CD14-positive monocyte (primary cell): ENCODE data around the gene WDFY4. TPM values are rescaled to one million over a fixed set of nuclear protein-coding genes. Genes with fewer than 3 reads are reported as not detected.

Source experiments
- DNase-seq, 3 donors: peaks; one replicate each; pipeline ENCODE4 v3.0.0-alpha.2; 2011 to 2022
- H2AFZ ChIP-seq: 2 replicates; pipeline ENCODE4 v1.6.0; 2012; ENCODE audit warnings: mild to moderate bottlenecking, low read depth, low read length, inconsistent platforms; ENCODE audit not compliant: insufficient read depth, poor library complexity, severe bottlenecking
- H3K27ac ChIP-seq, 2 donors: 1 replicate in 1 of 2; 2 replicates in 1 of 2; pipeline ENCODE4 v1.5.1; 2012 to 2013; ENCODE audit warnings: low read length in 2 of 2, control low read depth in 1 of 2, inconsistent platforms in 1 of 2, low read depth in 1 of 2, mild to moderate bottlenecking in 1 of 2
- H3K27me3 ChIP-seq, 2 donors: one replicate each; pipeline versions ENCODE4 v1.6.0 to v1.6.1; 2011 to 2013; ENCODE audit warnings: low read length in 2 of 2; ENCODE audit not compliant: control insufficient read depth in 2 of 2, insufficient read depth in 2 of 2
- H3K36me3 ChIP-seq, 2 donors: replicated peaks in 1 of 2; 1 replicate in 1 of 2; 2 replicates in 1 of 2; pipeline versions ENCODE4 v1.5.1 to v1.6.1; 2012 to 2013; ENCODE audit warnings: low read length in 2 of 2, control low read depth in 1 of 2, inconsistent platforms in 1 of 2, mild to moderate bottlenecking in 1 of 2; ENCODE audit not compliant: insufficient read depth in 2 of 2, control insufficient read depth in 1 of 2
- H3K4me1 ChIP-seq, 2 donors: 1 replicate in 1 of 2; 2 replicates in 1 of 2; pipeline versions ENCODE4 v1.5.1 to v1.6.1; 2012 to 2013; ENCODE audit warnings: low read length in 2 of 2, control low read depth in 1 of 2, inconsistent platforms in 1 of 2, mild to moderate bottlenecking in 1 of 2, moderate library complexity in 1 of 2; ENCODE audit not compliant: insufficient read depth in 2 of 2, control insufficient read depth in 1 of 2
- H3K4me2 ChIP-seq: replicated peaks from 2 replicates; pipeline ENCODE3; 2012; ENCODE audit warnings: low read length, moderate library complexity, mild to moderate bottlenecking; ENCODE audit not compliant: poor library complexity, severe bottlenecking; ENCODE audit errors: extremely low read depth
- H3K4me3 ChIP-seq, 3 experiments: fragments of 200-600 bp in 1 of 3; sonication (generic) in 1 of 3; replicated peaks in 1 of 3; 1 replicate in 2 of 3; 2 replicates in 1 of 3; pipeline ENCODE4 v1.5.1; 2011 to 2013; ENCODE audit warnings: low read length in 3 of 3, mild to moderate bottlenecking in 3 of 3, control low read depth in 2 of 3, low read depth in 2 of 3, inconsistent platforms in 1 of 3, moderate library complexity in 1 of 3
- H3K79me2 ChIP-seq: 2 replicates; pipeline ENCODE4 v1.6.0; 2012; ENCODE audit warnings: mild to moderate bottlenecking, control low read depth, inconsistent platforms, low read length, moderate library complexity; ENCODE audit not compliant: insufficient read depth
- H3K9ac ChIP-seq: 2 replicates; pipeline ENCODE4 v1.6.0; 2017; ENCODE audit warnings: low read length, mild to moderate bottlenecking; ENCODE audit not compliant: insufficient read depth, poor library complexity, severe bottlenecking
- H3K9me3 ChIP-seq, 2 donors: replicated peaks in 1 of 2; 1 replicate in 1 of 2; 2 replicates in 1 of 2; pipeline versions ENCODE4 v1.5.1 to v1.6.1; 2012 to 2013; ENCODE audit warnings: low read length in 2 of 2, control low read depth in 1 of 2; ENCODE audit not compliant: control insufficient read depth in 1 of 2, insufficient read depth in 1 of 2
- H4K20me1 ChIP-seq: 2 replicates; pipeline ENCODE4 v1.6.0; 2012; ENCODE audit warnings: mild to moderate bottlenecking, low read length, control low read depth, moderate library complexity; ENCODE audit not compliant: insufficient read depth
- H3K27ac Mint-ChIP-seq, 7 donors: one replicate each; pipeline ENCODE4 v1.8.0; 2020; ENCODE audit warnings: mild to moderate bottlenecking in 7 of 7, mixed read lengths in 7 of 7, moderate library complexity in 6 of 7, inconsistent platforms in 2 of 7
- H3K27me3 Mint-ChIP-seq, 3 donors: one replicate each; pipeline ENCODE4 v1.8.0; 2021 to 2022; ENCODE audit warnings: low read depth in 3 of 3, mild to moderate bottlenecking in 3 of 3, mixed read lengths in 3 of 3, moderate library complexity in 3 of 3, inconsistent platforms in 1 of 3
- H3K36me3 Mint-ChIP-seq, 2 donors: one replicate each; pipeline ENCODE4 v1.8.0; 2020; ENCODE audit warnings: mixed read lengths in 2 of 2, inconsistent platforms in 1 of 2, mild to moderate bottlenecking in 1 of 2
- H3K4me1 Mint-ChIP-seq: one replicate; pipeline ENCODE4 v1.8.0; 2020; ENCODE audit warnings: mild to moderate bottlenecking, mixed read lengths
- H3K4me3 Mint-ChIP-seq, 2 donors: one replicate each; pipeline ENCODE4 v1.8.0; 2020; ENCODE audit warnings: mild to moderate bottlenecking in 2 of 2, mixed read lengths in 2 of 2, moderate library complexity in 1 of 2
- H3K9me3 Mint-ChIP-seq, 7 donors: one replicate each; pipeline ENCODE4 v1.8.0; 2020 to 2022; ENCODE audit warnings: mixed read lengths in 7 of 7, mild to moderate bottlenecking in 6 of 7, moderate library complexity in 6 of 7, inconsistent platforms in 2 of 7
- CTCF ChIP-seq: fragments of 200-600 bp; IDR thresholded peaks from one replicate; pipeline ENCODE4 v1.8.0; 2022; ENCODE audit warnings: antibody characterized with exemption, mild to moderate bottlenecking
- WGBS: methylation state at CpG from one replicate; pipeline ENCODE4 v1.1.5; 2013; ENCODE audit warnings: missing lambda C conversion rate; ENCODE audit not compliant: insufficient coverage; 5-methylcytosine and 5-hydroxymethylcytosine counted together
- intact Hi-C, 2 donors: fragments of 100-400 bp; cut with micrococcal nuclease; formaldehyde crosslinking; loops; one replicate each; pipeline versions ENCODE4 v1.15.0 to v1.15.1; 2023
- polyA plus RNA-seq, 3 donors: library from polyadenylated mRNA; depleted of rRNA in 1 of 3; unstranded in 2 of 3; stranded (reverse) in 1 of 3; fragments of 300-500 nt in 2 of 3; fragments of >200 nt in 1 of 3; fragmentation: Illumina TruSeq in 2 of 3; gene quantifications; 1 replicate in 2 of 3; 2 replicates in 1 of 3; pipeline ENCODE4 v1.2.3, GENCODE V29; 2012 to 2021

The WDFY4 gene
- polyA plus RNA-seq, 3 donors: 7.5 to 36.1 (median 9.8) TPM

- no peaks in the 10 kb centered on the region for H4K20me1 ChIP-seq
- Mint-ChIP-seq H3K9me3 (peaks cover 0 to 5% (median 2%) of the 10 kb centered on the region in 7 donors), H3K4me1 (peaks cover 2% of the 10 kb centered on the region), H3K27ac (no peak overlapping the region), H3K36me3 (no peaks in the 10 kb centered on the region), H3K4me3 (no peak overlapping the region), H3K27me3 (peaks cover 0 to 3% (median 3%) of the 10 kb centered on the region in 3 donors)
- H3K27ac ChIP-seq: no peak overlapping the region
- intact Hi-C loops: no loop called here
- no peaks in the 10 kb centered on the region for H3K9me3 ChIP-seq
- DNase-seq: no peak
- no peaks in the 10 kb centered on the region for H3K79me2 ChIP-seq
- no peak for TF ChIP-seq CTCF
- WGBS: 100% methylated on average over 2 of the region's 6 CpGs
- no peak overlapping the region for H3K4me2 ChIP-seq
- H3K4me3 ChIP-seq: no peak overlapping the region
- H3K9ac ChIP-seq: no peak overlapping the region
- H3K36me3 ChIP-seq: no peaks in the 10 kb centered on the region
- H3K27me3 ChIP-seq: no peaks in the 10 kb centered on the region
- no peak overlapping the region for H2AFZ ChIP-seq
- no peaks in the 10 kb centered on the region for H3K4me1 ChIP-seq
Measured at GRCh38 chr10:49021685-49022084, 337.0 kb downstream of the WDFY4 start.

GRCh38 chr10:49023071-49023470 is 338.4 kb downstream of the WDFY4 start:
- no peak for DNase-seq
- Mint-ChIP-seq H3K4me1 (peaks cover 2% of the 10 kb centered on the region), H3K36me3 (no peaks in the 10 kb centered on the region), H3K4me3 (no peak overlapping the region), H3K27me3 (peaks cover 0 to 3% (median 3%) of the 10 kb centered on the region in 3 donors), H3K9me3 (peaks cover 0 to 5% (median 2%) of the 10 kb centered on the region in 7 donors), H3K27ac (no peak overlapping the region)
- WGBS: no CpG with 5 or more reads among the region's 2 CpGs
- Histone ChIP-seq H3K4me2 (no peak overlapping the region), H3K36me3 (no peaks in the 10 kb centered on the region), H3K27ac (no peak overlapping the region), H2AFZ (no peak overlapping the region), H4K20me1 (no peaks in the 10 kb centered on the region), H3K9ac (no peak overlapping the region), H3K79me2 (no peaks in the 10 kb centered on the region), H3K4me3 (no peak overlapping the region), H3K9me3 (no peaks in the 10 kb centered on the region), H3K27me3 (no peaks in the 10 kb centered on the region), H3K4me1 (no peaks in the 10 kb centered on the region)
- no peak for TF ChIP-seq CTCF
- intact Hi-C loops: no loop called here
